OCI-M2 (cell line): ENCODE results near the gene VSIG10L.
A peak's percentile ranks its signal among the peaks of the same experiment; 100 is the strongest.

Experiments used
- DNase-seq: peaks from one replicate; lab custom pipeline; 2025; ENCODE audit not compliant: unreplicated experiment; lab: John Stamatoyannopoulos, UW

The VSIG10L gene

DNA sequence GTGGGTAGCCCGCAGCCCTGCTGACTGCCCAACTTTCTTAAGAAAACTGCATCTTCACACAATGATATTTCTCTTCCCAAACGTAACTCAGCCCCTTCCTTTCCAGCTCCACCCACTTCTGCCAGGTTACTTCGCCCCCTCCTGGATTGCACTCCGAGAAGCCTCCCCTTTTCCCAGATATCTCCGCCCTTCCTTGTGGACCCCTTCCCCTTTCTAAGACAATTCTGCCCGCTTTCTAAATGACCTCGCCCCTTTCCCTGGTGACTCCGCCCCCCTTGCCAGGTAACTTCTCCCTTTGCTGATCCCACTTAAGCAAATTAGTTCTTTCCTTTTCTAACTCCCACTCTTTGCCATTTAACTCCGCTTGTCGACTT lies 2.6 kb downstream of the VSIG10L start:
- no peak for DNase-seq

DNA sequence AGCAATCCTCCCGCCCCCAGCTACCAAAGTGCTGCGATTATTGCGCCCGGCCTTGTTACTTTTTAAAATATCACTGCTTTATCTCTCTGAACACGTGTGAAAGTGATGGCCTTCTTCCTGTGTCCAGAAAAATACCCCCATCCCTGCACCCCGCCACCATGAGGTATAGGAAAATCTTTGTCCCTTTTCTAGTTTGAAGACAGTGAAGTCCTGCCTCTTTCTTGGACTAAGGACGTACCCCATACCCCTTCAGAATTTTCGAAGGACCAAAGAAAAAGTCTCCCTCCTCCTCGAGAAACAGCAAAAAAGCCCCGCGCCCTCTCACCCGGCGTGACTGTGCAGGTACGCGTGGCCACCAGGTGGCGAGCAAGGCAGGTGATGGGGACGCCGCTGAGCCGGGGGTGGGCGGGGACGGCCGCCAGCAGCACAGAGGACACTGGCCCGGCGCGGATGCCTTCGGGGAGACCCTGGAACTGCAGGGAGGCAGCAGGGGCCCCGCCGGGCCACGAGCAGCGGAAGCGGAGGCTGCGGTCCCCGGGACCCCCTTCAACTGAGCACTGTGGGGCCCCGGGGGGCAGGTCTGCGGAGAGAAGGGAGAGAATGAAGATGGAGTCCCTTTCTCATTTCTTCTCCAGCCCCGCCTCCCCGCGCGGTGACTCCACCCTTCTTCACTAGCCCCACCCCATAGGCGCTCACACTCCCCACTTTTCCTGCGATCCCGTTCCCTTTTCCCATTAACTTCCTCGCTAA lies 3.2 kb downstream of the VSIG10L start:
- DNase-seq: peak; percentile 88

DNA sequence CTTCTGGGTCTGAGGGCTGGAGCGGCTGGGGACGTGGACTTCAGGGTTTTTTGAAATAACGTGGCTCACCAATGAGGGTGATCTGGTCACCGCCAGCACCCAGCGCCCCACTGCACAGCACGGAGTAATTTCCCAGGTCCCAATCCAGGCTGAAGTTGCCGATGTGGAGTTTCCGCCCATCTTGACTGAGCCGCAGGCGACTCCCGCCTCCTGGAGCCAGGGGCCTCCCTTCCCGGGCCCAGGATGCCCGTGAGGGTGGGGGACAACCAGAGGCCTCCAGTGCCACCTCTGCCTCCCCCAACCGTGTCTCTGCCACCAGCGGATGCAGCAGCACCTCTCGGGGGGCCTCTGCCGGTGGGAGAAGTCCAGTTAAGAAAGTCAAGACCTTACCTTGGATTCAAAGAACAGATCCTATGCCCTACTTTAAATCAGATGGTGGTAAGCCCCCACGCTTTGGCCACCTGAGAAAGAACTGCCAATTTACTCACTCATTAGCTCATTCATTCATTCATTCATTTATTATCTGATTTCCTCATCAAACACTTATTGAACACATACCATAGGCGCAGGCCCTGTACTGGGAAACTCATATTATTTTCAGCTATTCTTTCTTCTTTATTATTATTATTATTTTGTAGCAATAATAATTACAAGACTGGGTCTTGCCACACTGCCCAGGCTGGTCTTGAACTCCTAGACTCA lies 3.9 kb downstream of the VSIG10L start:
- DNase-seq: no peak

DNA sequence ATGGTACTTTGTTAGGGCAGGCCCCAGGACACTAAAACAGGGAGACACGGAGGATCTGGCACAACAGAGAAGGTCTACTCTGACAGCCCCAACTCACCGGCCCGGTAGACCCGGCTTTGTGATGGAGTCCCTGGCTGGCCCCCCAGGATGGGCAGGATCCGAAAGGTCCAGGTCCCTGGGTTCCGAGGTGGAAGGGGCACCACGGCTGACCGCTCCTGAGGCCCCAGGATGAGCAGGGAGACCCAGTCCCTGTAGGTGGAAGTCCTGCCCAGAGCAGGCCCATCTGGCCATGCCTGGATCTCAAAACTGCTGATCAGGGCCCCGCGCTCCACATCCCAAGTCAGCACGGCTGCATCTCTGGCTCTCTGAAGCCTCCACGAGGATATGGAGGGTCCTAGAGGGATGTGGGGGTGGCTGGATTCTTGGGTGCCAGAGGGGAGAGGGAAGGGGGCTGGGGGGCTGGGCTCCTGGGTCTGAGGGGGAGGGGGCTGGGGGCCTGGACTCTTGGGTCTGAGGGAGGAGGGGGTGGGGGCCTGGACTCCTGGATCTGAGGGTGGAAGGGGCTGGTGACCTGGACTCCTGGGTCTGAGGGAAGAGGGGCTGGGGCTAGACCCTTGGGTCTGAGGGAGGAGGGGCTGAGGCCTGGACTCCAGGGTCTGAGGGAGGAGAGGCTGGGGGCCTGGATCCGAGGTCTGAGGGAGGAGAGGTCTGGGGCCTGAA lies 4.6 kb downstream of the VSIG10L start:
- no peak for DNase-seq

DNA sequence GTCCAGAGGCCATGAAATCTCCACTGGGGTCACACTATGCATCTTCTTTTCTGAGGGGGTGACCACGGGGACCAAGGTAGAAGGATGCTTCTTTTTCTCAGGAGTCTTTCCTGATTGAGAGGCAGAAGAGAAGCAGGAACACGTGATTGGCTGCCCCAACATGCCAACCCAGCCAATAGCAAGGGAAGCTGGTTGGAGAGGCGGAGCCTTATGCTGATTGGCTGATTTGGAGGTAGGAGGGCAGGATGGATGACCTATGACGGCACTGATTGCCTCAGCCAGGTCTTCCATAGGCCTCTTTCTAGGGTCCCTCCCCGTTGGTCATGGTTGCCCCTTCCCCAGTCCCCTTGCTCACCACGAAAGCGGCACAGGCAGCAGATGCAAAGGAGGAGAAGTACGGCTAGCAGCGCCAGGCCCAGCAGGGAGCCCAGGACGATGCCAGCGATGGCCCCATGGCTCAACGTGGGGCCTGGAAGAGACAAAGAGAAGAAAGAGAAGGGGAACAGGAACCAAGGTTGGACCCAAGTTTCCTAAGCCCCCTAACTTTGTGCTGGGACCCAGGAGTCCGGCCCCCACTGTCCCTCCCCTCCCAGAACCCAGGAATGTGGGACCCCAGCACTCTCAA lies 8.0 kb downstream of the VSIG10L start:
- DNase-seq: no peak

DNA sequence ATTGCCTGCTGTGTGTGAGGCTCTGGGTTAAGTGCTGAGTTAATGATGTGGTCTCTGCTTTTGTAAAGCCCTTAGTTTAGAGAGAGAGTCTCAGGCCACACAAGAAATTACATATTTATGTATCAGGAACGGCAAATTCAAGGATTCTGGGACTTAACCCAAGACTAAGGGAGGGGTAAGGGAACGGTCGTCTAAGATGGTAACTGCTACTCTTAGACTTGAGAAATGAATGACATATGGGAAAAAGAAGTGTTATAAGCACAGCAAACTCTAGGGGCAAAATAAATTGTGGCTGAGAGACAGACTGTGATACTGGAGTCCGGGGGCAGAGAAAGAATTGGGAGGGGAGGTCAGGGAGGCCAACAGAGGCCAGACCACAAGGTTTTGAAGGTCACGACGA lies 10.2 kb downstream of the VSIG10L start:
- no peak for DNase-seq

DNA sequence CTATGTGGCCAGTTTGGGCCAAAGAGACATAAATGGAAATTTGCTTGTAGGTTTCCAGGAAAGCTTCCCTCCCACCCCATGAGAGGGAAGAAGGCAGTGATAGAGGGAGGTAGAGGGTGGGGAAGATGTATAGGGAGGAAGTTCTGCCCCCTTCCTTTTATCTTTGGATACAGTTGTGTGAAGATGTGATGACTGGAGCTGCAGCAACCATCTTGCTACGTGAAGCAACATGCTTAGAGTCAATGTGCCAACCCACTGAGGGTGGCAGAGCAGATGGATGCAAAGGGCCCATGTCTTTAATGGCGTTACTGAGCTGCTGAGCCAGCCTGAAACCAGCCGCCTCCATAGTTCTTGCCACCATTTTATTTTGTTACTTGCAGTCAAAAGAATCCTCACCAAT lies 10.7 kb downstream of the VSIG10L start:
- DNase-seq: no peak

DNA sequence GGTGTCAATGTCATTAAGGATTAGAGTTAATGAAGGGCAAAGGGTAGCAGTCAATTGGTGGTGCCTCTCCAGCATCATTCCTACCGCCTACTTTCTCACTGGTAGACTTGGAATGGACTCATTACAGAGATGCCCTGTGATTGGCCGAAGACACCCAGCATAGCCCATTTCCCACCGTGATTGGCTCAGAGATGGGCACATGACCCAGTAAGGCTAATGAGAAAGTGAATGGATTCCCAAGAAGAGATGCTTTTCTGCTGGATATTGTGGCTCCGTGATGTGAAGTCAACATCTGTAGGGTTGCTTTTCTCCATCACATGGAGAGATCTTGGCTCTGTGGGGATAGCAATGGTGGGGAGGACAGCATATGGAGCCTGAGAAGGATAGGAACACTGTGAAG lies 11.6 kb downstream of the VSIG10L start:
- no peak for DNase-seq

DNA sequence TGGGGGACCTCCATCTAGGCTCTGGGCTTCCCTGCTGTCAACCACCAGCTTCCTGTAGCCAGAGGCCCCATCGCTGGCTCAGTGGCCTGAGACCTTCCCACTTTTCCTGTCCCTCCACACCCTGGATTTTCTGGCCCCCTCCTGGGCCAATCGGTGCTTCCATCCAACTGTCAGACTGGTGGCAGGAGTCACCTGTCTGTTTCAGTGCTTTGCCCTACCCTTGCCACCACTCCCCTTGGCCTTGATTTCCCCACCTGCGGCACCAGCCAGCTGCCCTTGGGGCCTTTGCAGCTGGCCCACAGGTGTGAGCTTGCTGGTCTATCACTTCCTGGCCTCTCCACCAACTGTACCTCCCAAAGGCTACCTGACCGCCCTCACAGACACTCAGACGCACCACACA lies 12.5 kb downstream of the VSIG10L start:
- DNase-seq: no peak

DNA sequence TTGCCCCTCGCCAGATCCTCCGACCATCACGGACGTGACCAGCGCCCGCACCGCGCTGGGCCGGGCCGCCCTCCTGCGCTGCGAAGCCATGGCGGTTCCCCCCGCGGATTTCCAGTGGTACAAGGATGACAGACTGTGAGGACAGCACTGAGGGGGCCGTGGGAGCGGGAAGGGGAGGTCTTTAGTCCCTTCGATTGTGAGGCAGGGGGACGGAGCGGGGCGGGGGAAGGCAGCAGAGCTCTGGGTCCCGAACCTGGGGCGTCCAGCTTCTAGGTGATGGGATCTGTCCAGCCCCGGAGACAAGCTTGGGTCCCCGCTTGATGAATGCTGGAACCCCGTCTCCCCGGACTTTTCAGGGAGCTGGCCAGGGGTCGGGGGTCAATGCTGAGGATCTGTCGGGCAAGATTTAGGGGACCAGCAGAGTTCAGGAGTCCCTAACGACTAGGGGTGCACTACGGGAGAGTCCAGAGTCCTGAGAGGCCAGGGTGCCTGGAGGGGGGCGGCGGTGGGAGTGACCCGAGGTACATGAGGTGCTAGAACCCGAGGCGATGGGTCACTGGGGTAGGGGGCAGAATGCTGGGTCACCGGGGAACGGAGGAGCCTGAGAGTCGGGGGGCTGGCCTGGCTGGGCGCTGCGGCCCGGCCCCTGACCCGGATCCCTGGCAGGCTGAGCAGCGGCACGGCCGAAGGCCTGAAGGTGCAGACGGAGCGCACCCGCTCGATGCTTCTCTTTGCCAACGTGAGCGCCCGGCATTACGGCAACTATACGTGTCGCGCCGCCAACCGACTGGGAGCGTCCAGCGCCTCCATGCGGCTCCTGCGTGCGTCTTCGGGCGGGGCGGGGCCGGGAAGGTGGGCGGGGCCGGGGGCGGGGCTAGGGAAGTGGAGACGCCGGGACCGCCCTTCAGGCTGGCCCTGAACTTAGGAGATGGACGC lies 14.6 kb downstream of the VSIG10L start:
- DNase-seq: no peak

DNA sequence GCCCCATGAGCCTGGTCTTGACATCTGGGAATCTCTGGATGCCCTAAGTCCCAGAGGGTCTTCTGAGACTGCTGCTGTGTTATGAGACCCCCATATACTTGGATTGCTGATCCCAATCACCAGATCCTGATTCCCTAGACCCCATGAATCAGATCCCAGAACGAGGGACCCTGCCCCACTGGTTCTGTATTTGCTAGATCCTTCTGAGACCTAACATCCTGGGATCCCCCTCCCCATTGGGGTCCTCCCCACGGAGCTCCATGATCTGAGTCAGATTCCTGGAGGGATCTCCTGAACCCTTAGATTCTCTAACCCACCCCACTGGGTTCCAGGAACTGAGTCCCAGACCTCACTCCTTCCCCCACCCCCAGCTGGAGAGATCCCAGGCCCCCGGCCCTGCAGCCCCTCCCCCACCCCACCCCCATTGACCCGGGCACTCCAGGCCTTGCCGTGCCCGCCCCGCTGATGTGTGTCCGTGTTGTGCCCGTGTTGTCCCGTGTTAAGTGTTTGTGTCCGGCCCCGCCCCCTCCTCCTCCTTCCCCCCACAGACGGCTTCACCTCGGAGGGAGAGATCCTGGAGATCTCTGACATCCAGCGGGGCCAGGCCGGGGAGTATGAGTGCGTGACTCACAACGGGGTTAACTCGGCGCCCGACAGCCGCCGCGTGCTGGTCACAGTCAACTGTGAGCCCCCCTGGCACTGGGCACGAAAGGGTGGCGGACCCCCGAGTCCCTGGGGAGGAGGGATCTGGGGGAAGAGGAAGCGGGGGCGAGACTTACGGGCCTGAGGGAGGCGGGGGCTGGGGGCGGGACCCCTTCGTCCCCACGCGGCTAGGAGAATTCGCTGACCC lies 15.5 kb downstream of the VSIG10L start:
- DNase-seq: no peak

DNA sequence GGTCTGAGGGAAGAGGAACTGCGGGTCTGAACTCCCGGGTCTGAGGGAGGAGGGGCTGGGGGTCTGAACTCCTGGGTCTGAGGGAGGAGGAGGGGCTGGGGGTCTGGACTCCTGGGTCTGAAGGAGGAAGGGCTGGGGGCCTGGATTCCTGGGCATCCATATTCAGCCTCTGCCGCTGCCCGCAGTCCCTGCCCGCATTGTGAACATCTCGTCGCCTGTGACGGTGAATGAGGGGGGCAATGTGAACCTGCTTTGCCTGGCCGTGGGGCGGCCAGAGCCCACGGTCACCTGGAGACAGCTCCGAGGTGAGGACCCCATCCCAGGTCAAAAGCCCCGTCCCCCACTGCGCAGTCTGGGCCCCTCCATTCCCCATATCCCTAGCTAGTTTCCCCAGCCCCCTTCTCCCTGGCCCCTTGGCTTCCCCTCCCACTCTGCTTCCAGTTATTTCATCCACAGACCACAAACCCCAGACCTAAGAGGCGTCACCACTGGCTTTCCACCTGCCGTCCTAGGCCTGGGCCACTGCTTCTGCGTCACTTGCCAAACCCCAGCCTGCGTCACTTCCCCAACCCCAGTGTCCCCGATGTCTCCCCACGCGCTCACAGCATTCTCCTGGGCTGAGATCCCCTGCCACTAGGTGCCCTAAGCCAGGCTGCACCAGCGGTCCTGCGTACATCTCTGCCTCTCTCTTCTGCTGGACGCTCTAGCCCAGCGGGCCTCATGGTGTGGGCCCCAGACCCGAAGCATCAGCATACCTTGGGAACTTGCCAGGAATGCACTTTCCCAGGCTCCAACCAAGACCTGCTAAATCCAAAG lies 16.6 kb downstream of the VSIG10L start:
- DNase-seq: no peak

DNA sequence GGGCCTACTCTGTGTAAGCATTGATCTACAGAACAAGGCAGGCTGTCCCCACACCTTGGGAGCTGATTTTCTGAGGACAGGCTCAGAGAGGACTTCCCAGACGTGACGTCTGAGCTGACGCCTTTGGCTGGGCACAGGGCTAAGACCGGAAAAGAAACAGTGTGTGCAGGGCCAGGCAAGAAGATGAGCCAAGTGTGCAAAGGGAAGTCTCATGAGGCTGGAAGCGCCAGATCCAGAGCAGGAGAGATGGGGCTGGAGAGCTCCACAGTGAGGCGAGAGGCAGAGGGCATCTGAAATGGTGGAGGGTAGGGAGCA lies 17.8 kb downstream of the VSIG10L start:
- no peak for DNase-seq

DNA sequence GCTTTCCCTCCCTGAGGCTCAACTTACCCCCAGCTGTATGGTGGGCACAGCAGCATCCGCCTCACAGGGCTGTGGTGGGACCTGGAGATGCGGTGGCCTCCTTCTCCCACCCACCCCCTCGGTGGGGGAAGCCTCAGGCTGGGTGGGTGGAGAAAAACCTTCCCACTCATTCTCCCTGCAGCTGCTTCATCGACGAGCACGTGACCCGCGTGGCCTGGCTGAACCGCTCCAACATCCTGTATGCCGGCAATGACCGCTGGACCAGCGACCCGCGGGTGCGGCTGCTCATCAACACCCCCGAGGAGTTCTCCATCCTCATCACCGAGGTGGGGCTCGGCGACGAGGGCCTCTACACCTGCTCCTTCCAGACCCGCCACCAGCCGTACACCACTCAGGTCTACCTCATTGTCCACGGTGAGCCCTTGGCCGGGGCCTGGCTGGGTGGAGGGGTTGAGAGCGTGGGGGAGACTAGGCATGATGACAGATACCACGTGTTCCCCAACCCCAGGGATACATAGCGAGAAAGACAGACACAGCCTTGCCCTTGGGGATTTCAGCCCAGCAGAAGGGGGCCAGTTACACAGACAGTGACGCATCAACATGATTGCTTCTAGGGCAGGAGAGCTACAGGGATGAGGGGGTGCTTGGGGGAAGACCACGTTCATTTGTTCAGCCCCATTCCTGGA lies 18.3 kb downstream of the VSIG10L start:
- DNase-seq: no peak

DNA sequence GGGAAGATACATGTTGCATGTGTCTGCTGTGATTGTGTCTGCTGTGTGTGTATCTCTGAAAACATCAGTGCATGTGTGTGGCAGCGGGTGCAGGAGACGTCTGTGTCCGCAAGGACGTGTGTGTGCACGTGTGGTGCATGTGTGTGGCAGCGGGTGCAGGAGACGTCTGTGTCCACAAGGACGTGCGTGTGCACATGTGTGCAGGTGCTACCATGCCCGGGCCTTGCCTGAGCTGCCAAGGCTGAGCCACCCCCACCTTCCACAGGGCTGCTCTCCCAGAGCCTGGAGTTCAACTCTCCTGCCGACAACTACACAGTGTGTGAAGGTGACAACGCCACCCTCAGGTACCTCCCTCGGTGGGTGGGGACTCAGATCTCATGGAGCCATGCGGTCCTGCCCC lies 20.1 kb downstream of the VSIG10L start:
- DNase-seq: no peak

DNA sequence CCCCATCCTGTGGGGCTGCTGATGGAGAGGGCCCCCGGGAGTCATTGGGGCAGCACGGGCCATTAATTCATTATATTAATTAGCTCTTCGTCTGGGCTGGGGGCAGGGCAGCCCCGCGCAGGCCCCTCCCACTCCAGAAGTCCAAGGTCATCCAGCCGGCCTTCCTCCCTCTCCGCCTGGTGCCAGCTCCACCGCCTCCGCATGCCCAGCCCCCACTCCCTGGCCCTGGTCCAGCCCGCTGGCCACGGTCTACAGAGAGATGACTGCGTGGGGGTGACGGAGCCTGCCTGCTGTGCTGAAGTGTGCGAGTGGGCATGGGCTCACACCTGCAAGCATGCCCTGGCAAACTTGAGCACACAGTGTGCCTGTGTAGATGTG lies 21.7 kb downstream of the VSIG10L start:
- DNase-seq: no peak

DNA sequence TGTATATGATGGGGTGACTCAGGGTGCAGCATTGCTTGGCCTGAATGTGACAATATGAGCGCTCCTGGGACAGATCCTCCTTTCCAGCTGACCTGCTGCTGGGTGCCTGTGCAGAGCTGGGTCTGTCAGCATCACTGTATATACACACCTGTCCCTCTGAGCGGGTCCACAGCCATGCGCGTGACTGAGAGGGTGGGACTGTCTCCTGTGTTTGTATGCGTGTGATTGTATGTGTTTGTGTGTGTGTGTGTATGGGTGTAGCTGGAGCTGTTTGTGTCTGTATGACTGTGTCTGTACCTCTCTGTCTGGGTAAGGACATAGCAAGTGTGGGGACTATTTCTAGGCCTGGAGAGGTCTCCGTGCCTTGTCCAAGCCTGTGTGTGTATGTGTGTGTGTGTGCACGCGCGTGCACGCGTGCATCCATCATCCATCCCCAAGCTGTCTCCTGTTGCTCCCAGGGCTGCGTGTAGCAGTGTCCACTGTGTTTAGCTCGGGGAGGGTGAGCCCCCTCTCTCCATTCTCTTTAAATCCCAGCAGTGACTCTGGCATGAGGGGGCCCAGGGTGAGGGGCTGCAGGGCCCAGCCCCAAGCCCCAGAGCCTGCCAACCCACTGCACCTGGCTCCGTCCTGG lies 22.2 kb downstream of the VSIG10L start:
- no peak for DNase-seq
